K562 (cell line): ENCODE results near the gene DEDD. TPM values are rescaled to one million over a fixed set of nuclear protein-coding genes. Genes with fewer than 3 reads are reported as not detected.

Experiments
- BACH1 ChIP-seq: fragments of 200-800 bp; sonication (Bioruptor generic); IDR thresholded peaks from 2 replicates; pipeline ENCODE4 v1.6.1; 2016; ENCODE audit warnings: missing genetic modification characterization, missing compliant biosample characterization
- ETV1 ChIP-seq: fragments of 450-650 bp; conservative IDR thresholded peaks from 2 replicates; pipeline ENCODE4 v1.6.1; 2016; ENCODE audit warnings: missing genetic modification characterization, control low read depth, low read depth, missing compliant biosample characterization
- MCM2 ChIP-seq: fragments of 450-650 bp; IDR thresholded peaks from 2 replicates; pipeline ENCODE4 v1.6.1; 2017; ENCODE audit warnings: low read depth, mild to moderate bottlenecking
- MED1 ChIP-seq: sonication (generic); formaldehyde crosslinking; IDR thresholded peaks from 2 replicates; pipeline ENCODE4 v1.8.1; 2023; ENCODE audit warnings: missing genetic modification reagents, borderline replicate concordance
- SLC30A9 ChIP-seq: fragments of 250-450 bp; sonication (Bioruptor Pico); IDR thresholded peaks from 2 replicates; pipeline ENCODE4 v1.8.0; 2022; ENCODE audit warnings: mild to moderate bottlenecking, moderate library complexity
- STAG1 ChIP-seq: sonication (generic); formaldehyde crosslinking; IDR thresholded peaks from 2 replicates; pipeline ENCODE4 v1.5.0; 2020; ENCODE audit warnings: missing genetic modification reagents, borderline replicate concordance
- TAL1 ChIP-seq: fragments of 450-650 bp; IDR thresholded peaks from 2 replicates; pipeline ENCODE4 v1.6.1; 2016; ENCODE audit warnings: mild to moderate bottlenecking
- TBP ChIP-seq: optimal IDR thresholded peaks from 2 replicates; pipeline ENCODE3; 2011; ENCODE audit warnings: low read depth, low read length, improper control_type of control experiment
- ZBTB8A ChIP-seq: fragments of 450-650 bp; IDR thresholded peaks from 2 replicates; pipeline ENCODE4 v1.6.1; 2018; ENCODE audit warnings: mild to moderate bottlenecking, moderate library complexity; ENCODE audit not compliant: partially characterized antibody
- ZKSCAN8 ChIP-seq: fragments of 200-800 bp; sonication (Bioruptor generic); IDR thresholded peaks from 2 replicates; pipeline ENCODE4 v1.6.1; 2016; ENCODE audit warnings: missing genetic modification characterization, missing compliant biosample characterization
- ZNF197 ChIP-seq: fragments of 200-800 bp; sonication (Bioruptor generic); IDR thresholded peaks from 2 replicates; pipeline ENCODE4 v1.6.1; 2016; ENCODE audit warnings: low read depth, missing genetic modification characterization, missing compliant biosample characterization
- ZNF263 ChIP-seq: sonication (generic); formaldehyde crosslinking; IDR thresholded peaks from 2 replicates; pipeline ENCODE4 v1.8.0; 2022; ENCODE audit warnings: mild to moderate bottlenecking, missing genetic modification reagents, borderline replicate concordance
- ZNF274 ChIP-seq: IDR thresholded peaks from 2 replicates; pipeline ENCODE4 v1.6.1; 2011; ENCODE audit warnings: low read depth, mild to moderate bottlenecking, low read length, moderate library complexity, borderline replicate concordance
- ZNF311 ChIP-seq: fragments of 250-450 bp; sonication (Bioruptor Pico); IDR thresholded peaks from 2 replicates; pipeline ENCODE4 v1.4.0; 2020; ENCODE audit warnings: mild to moderate bottlenecking, moderate library complexity
- ZNF644 ChIP-seq: fragments of 200-800 bp; sonication (Bioruptor generic); IDR thresholded peaks from 2 replicates; pipeline ENCODE4 v1.6.1; 2016; ENCODE audit warnings: low read depth, missing genetic modification characterization, missing compliant biosample characterization
- ZNF668 ChIP-seq: fragments of 250-450 bp; sonication (Bioruptor Pico); IDR thresholded peaks from 2 replicates; pipeline ENCODE4 v1.8.0; 2022; ENCODE audit warnings: mild to moderate bottlenecking, inconsistent platforms
- ZNF695 ChIP-seq: fragments of 450-650 bp; formaldehyde crosslinking; IDR thresholded peaks from 2 replicates; pipeline ENCODE4 v1.4.0; 2020; ENCODE audit warnings: mild to moderate bottlenecking, moderate library complexity
- ZNF764 ChIP-seq: fragments of 250-450 bp; sonication (Bioruptor Pico); IDR thresholded peaks from 2 replicates; pipeline ENCODE4 v1.4.0; 2020; ENCODE audit warnings: low read depth, mild to moderate bottlenecking, moderate library complexity
- polyA plus RNA-seq, 8 experiments: library from polyadenylated mRNA; depleted of rRNA in 4 of 8; stranded (reverse) in 5 of 8; unstranded in 3 of 8; fragments of >200 nt; fragmentation: Nextera tagmentation in 2 of 8; fragmentation: Illumina TruSeq in 1 of 8; extraction: Ambion mirVana in 2 of 8; extraction: Trizol in 1 of 8; gene quantifications; 2 replicates each; pipeline versions ENCODE4 v1.2.1 to v1.2.3, GENCODE V29; 2011 to 2014; ENCODE audit warnings: inconsistent platforms in 1 of 8, missing spikeins in 1 of 8
- total RNA-seq, 7 experiments: library from RNA; depleted of rRNA in 6 of 7; stranded (reverse); fragments of >200 nt in 6 of 7; fragmentation: Illumina TruSeq in 2 of 7; extraction: Trizol in 2 of 7; gene quantifications; 2 replicates each; pipeline versions ENCODE4 v1.2.1 to v1.2.3, GENCODE V29; 2011 to 2021; ENCODE audit warnings: low replicate concordance in 1 of 7
- TF ChIP-seq, protein P1 (sequence below): fragments of 450-650 bp; IDR thresholded peaks from 2 replicates; pipeline ENCODE4 v1.6.1; 2016; ENCODE audit warnings: antibody characterized with exemption
- TF ChIP-seq, protein P2 (sequence below): fragments of 250-450 bp; sonication (Bioruptor Pico); IDR thresholded peaks from 2 replicates; pipeline ENCODE4 v1.4.0; 2020; ENCODE audit warnings: borderline replicate concordance
- TF ChIP-seq, protein P3 (sequence below): fragments of 250-450 bp; sonication (Bioruptor Pico); IDR thresholded peaks from 2 replicates; pipeline ENCODE4 v1.5.0; 2021
- TF ChIP-seq, protein P4 (sequence below): sonication (generic); formaldehyde crosslinking; IDR thresholded peaks from 2 replicates; pipeline ENCODE4 v1.8.0; 2022; ENCODE audit warnings: missing genetic modification reagents, mild to moderate bottlenecking, borderline replicate concordance

Gene DEDD
- total and polyA plus RNA-seq, 9 of the 15 experiments (the other 6 are each of a cell fraction or from before 2014, with no cell fraction given) = 11.6 to 41.0 (median 16.8) TPM

DNA sequence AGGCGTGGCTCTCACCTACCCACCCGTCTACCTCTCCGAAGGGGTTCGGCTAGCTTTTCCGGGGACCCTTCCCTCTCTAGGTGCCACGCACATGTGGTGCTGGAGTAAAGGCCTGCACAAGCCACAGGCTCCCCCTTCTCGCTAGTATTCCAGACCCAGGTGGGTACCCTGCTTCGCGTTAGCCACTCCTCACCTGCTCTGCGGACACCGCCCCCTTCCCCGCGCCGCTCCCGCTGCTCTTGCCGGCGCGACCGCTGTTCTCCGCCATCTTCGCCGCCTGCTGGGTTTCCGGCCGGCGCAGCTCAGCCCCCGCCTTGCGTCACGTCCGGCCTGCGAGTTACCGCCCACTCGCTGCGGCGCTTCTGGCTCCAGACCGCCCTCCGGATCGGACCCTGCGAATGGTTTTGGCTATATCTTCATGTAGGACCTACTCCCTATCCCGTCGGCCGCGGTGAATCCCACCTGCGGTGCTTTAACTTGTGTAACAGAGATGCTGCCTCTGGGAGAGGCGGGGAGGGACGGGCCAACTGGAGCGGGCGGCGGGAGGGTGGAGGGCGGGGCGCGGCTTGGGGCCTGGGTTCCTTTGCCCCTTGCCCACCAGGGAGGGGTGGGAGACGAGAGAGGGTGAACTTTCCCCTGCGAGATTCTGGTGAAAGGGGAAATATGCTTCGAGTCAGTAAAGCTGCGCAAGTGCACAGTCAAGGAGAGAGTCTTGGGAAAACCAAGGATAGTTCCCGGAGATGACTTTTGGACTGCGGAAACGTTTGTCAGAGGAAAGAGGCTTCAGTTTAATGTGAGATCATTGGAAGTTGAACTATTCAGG is 14.5 kb downstream of the DEDD start, which contains the start of the genes NIT1 and PFDN2 (continued):
- TF ChIP-seq ZBTB8A (no peak), ZNF274 (no peak), ETV1 (tag) (peak; percentile 89), ZNF644 (tag) (no peak), TBP (peak; percentile 80), BACH1 (no peak), ZNF668 (no peak), MED1 (no peak), ZNF197 (CRISPR knock-in tag) (no peak), ZNF764 (CRISPR knock-in tag) (no peak), ZNF263 (CRISPR knock-in tag) (no peak), ZKSCAN8 (CRISPR knock-in tag) (no peak), SLC30A9 (CRISPR knock-in tag) (no peak), ZNF695 (no peak), MCM2 (no peak), ZNF311 (CRISPR knock-in tag) (no peak), TAL1 (no peak), STAG1 (CRISPR knock-in tag) (no peak)
- TF ChIP-seq, protein P1, sequence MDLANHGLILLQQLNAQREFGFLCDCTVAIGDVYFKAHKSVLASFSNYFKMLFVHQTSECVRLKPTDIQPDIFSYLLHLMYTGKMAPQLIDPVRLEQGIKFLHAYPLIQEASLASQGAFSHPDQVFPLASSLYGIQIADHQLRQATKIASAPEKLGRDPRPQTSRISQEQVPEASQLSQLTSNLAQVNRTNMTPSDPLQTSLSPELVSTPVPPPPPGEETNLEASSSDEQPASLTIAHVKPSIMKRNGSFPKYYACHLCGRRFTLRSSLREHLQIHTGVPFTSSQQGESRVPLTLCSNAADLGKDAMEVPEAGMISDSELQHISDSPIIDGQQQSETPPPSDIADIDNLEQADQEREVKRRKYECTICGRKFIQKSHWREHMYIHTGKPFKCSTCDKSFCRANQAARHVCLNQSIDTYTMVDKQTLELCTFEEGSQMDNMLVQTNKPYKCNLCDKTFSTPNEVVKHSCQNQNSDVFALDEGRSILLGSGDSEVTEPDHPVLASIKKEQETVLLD = 0 out of 2 replicates have a peak, but pooled peaks have one; percentile 3
- TF ChIP-seq, protein P2, sequence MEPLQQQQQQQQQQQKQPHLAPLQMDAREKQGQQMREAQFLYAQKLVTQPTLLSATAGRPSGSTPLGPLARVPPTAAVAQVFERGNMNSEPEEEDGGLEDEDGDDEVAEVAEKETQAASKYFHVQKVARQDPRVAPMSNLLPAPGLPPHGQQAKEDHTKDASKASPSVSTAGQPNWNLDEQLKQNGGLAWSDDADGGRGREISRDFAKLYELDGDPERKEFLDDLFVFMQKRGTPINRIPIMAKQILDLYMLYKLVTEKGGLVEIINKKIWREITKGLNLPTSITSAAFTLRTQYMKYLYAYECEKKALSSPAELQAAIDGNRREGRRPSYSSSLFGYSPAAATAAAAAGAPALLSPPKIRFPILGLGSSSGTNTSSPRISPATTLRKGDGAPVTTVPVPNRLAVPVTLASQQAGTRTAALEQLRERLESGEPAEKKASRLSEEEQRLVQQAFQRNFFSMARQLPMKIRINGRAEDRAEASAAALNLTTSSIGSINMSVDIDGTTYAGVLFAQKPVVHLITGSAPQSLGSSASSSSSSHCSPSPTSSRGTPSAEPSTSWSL (CRISPR knock-in tag) = no peak
- TF ChIP-seq, protein P3, sequence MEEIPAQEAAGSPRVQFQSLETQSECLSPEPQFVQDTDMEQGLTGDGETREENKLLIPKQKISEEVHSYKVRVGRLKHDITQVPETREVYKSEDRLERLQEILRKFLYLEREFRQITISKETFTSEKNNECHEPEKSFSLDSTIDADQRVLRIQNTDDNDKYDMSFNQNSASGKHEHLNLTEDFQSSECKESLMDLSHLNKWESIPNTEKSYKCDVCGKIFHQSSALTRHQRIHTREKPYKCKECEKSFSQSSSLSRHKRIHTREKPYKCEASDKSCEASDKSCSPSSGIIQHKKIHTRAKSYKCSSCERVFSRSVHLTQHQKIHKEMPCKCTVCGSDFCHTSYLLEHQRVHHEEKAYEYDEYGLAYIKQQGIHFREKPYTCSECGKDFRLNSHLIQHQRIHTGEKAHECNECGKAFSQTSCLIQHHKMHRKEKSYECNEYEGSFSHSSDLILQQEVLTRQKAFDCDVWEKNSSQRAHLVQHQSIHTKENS (CRISPR knock-in tag) = no peak
- TF ChIP-seq, protein P4, sequence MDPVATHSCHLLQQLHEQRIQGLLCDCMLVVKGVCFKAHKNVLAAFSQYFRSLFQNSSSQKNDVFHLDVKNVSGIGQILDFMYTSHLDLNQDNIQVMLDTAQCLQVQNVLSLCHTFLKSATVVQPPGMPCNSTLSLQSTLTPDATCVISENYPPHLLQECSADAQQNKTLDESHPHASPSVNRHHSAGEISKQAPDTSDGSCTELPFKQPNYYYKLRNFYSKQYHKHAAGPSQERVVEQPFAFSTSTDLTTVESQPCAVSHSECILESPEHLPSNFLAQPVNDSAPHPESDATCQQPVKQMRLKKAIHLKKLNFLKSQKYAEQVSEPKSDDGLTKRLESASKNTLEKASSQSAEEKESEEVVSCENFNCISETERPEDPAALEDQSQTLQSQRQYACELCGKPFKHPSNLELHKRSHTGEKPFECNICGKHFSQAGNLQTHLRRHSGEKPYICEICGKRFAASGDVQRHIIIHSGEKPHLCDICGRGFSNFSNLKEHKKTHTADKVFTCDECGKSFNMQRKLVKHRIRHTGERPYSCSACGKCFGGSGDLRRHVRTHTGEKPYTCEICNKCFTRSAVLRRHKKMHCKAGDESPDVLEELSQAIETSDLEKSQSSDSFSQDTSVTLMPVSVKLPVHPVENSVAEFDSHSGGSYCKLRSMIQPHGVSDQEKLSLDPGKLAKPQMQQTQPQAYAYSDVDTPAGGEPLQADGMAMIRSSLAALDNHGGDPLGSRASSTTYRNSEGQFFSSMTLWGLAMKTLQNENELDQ (CRISPR knock-in tag) = no peak
